ENCODE results near the gene LILRB5.

DNA sequence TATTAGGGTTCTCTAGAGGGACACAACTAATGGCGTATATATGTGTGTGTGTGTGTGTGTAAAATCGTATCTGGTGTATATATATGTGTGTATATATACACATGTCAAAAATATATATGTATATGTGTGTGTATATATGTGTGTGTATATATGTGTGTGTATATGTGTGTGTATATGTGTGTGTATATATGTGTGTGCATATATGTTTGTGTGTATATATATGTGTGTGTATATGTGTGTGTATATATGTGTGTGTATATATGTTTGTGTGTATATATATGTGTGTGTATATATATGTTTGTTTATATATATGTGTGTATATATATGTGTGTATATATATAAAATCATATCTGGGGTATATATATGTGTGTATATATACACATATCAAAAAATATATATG lies 5.4 kb upstream of the LILRB5 start:
- TF ChIP-seq, protein P1, sequence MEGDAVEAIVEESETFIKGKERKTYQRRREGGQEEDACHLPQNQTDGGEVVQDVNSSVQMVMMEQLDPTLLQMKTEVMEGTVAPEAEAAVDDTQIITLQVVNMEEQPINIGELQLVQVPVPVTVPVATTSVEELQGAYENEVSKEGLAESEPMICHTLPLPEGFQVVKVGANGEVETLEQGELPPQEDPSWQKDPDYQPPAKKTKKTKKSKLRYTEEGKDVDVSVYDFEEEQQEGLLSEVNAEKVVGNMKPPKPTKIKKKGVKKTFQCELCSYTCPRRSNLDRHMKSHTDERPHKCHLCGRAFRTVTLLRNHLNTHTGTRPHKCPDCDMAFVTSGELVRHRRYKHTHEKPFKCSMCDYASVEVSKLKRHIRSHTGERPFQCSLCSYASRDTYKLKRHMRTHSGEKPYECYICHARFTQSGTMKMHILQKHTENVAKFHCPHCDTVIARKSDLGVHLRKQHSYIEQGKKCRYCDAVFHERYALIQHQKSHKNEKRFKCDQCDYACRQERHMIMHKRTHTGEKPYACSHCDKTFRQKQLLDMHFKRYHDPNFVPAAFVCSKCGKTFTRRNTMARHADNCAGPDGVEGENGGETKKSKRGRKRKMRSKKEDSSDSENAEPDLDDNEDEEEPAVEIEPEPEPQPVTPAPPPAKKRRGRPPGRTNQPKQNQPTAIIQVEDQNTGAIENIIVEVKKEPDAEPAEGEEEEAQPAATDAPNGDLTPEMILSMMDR (IDR thresholded peaks at IDR 0.05; ENCODE audit: insufficient read depth, low read length), result no peak
- no peak for TF ChIP-seq POLR2AphosphoS5 (IDR thresholded peaks at IDR 0.05; ENCODE audit: low read depth)
- no peak for TF ChIP-seq SPI1 (IDR thresholded peaks at IDR 0.05; ENCODE audit: borderline replicate concordance, low read depth)
- no peak for TF ChIP-seq REST (IDR thresholded peaks at IDR 0.05; ENCODE audit: insufficient replicate concordance, low read depth)
- no peak for TF ChIP-seq GABPA (IDR thresholded peaks at IDR 0.05; ENCODE audit: low read depth)

Measured in HL-60 (cell line).